H9 (cell line): ENCODE measurements around the gene MCU. TPM values are rescaled to one million over a fixed set of nuclear protein-coding genes. Genes with fewer than 3 reads are reported as not detected.
A peak's percentile ranks its signal among the peaks of the same experiment; 100 is the strongest.

Experiments
- DNase-seq: peaks from one replicate; pipeline ENCODE4 v3.0.0-alpha.2; 2017
- H2AFZ ChIP-seq: one replicate; pipeline ENCODE4 v1.6.1; 2013; ENCODE audit warnings: mild to moderate bottlenecking, low read length, control low read depth, moderate library complexity
- H2AK5ac ChIP-seq: 2 replicates; pipeline ENCODE4 v1.6.1; 2013; ENCODE audit warnings: low read length, control low read depth, mixed read lengths; ENCODE audit not compliant: insufficient read length
- H2BK120ac ChIP-seq: one replicate; pipeline ENCODE4 v1.6.1; 2013; ENCODE audit warnings: low read depth, mild to moderate bottlenecking, low read length, control low read depth, inconsistent platforms; ENCODE audit not compliant: poor library complexity, severe bottlenecking
- H2BK12ac ChIP-seq: 2 replicates; pipeline ENCODE4 v1.6.1; 2013; ENCODE audit warnings: low read length, control low read depth, mixed read lengths, low read depth; ENCODE audit not compliant: insufficient read length
- H2BK15ac ChIP-seq: 2 replicates; pipeline ENCODE4 v1.6.1; 2013; ENCODE audit warnings: low read depth, low read length, control low read depth
- H2BK20ac ChIP-seq: one replicate; pipeline ENCODE4 v1.6.1; 2013; ENCODE audit warnings: low read depth, mild to moderate bottlenecking, low read length, control low read depth, inconsistent platforms; ENCODE audit not compliant: poor library complexity, severe bottlenecking
- H2BK5ac ChIP-seq: 2 replicates; pipeline ENCODE4 v1.6.1; 2013; ENCODE audit warnings: low read length, control low read depth, mixed read lengths; ENCODE audit not compliant: insufficient read length
- H3K14ac ChIP-seq: 2 replicates; pipeline ENCODE4 v1.6.1; 2013; ENCODE audit warnings: low read length, control low read depth; ENCODE audit not compliant: insufficient read depth
- H3K18ac ChIP-seq: 2 replicates; pipeline ENCODE4 v1.6.1; 2013; ENCODE audit warnings: low read depth, mild to moderate bottlenecking, mixed read lengths, low read length, control low read depth; ENCODE audit not compliant: insufficient read length
- H3K23ac ChIP-seq: 2 replicates; pipeline ENCODE4 v1.6.1; 2013; ENCODE audit warnings: low read length, control low read depth, mixed read lengths, low read depth; ENCODE audit not compliant: insufficient read length
- H3K23me2 ChIP-seq: 2 replicates; pipeline ENCODE4 v1.6.1; 2013; ENCODE audit warnings: low read depth, mild to moderate bottlenecking, mixed read lengths, low read length, control low read depth; ENCODE audit not compliant: insufficient read length, poor library complexity, severe bottlenecking
- H3K27ac ChIP-seq: 2 replicates; pipeline ENCODE4 v1.5.1; 2013; ENCODE audit warnings: low read length, control low read depth, mixed read lengths, low read depth; ENCODE audit not compliant: insufficient read length
- H3K27me3 ChIP-seq: 2 replicates; pipeline ENCODE4 v1.6.1; 2013; ENCODE audit warnings: low read length, control low read depth, inconsistent platforms; ENCODE audit not compliant: insufficient read depth
- H3K4ac ChIP-seq: 2 replicates; pipeline ENCODE4 v1.6.1; 2013; ENCODE audit warnings: low read depth, mild to moderate bottlenecking, control low read depth, inconsistent platforms, low read length, moderate library complexity
- H3K4me1 ChIP-seq: 2 replicates; pipeline ENCODE4 v1.6.1; 2013; ENCODE audit warnings: low read length, control low read depth, inconsistent platforms; ENCODE audit not compliant: insufficient read depth
- H3K4me2 ChIP-seq: 2 replicates; pipeline ENCODE4 v1.6.1; 2013; ENCODE audit warnings: low read length, control low read depth, mixed read lengths; ENCODE audit not compliant: insufficient read length, insufficient read depth
- H3K56ac ChIP-seq: 2 replicates; pipeline ENCODE4 v1.6.1; 2013; ENCODE audit warnings: low read depth, mild to moderate bottlenecking, mixed read lengths, low read length, control low read depth; ENCODE audit not compliant: insufficient read length
- H3K79me1 ChIP-seq: 2 replicates; pipeline ENCODE4 v1.6.1; 2013; ENCODE audit warnings: low read depth, mild to moderate bottlenecking, moderate library complexity, low read length, control low read depth, inconsistent platforms; ENCODE audit not compliant: insufficient read depth, poor library complexity, severe bottlenecking
- H3K79me2 ChIP-seq: 2 replicates; pipeline ENCODE4 v1.6.1; 2013; ENCODE audit warnings: low read length, control low read depth, inconsistent platforms; ENCODE audit not compliant: insufficient read depth
- H3K9ac ChIP-seq: 2 replicates; pipeline ENCODE4 v1.6.1; 2013; ENCODE audit warnings: low read length, control low read depth, mixed read lengths; ENCODE audit not compliant: insufficient read length; ENCODE audit errors: extremely low read depth
- H3K9me3 ChIP-seq: one replicate; pipeline ENCODE4 v1.6.1; 2013; ENCODE audit warnings: low read depth, low read length, inconsistent platforms; ENCODE audit not compliant: control insufficient read depth
- H3T11ph ChIP-seq: one replicate; pipeline ENCODE4 v1.6.1; 2013; ENCODE audit warnings: mild to moderate bottlenecking, low read length, control low read depth, inconsistent platforms
- H4K20me1 ChIP-seq: one replicate; pipeline ENCODE4 v1.6.1; 2013; ENCODE audit not compliant: control insufficient read depth, insufficient read length, insufficient read depth
- H4K5ac ChIP-seq: 2 replicates; pipeline ENCODE4 v1.6.1; 2013; ENCODE audit warnings: low read depth, mild to moderate bottlenecking, mixed read lengths, low read length, control low read depth; ENCODE audit not compliant: insufficient read length
- H4K8ac ChIP-seq: replicated peaks from 2 replicates; pipeline ENCODE4 v1.6.1; 2013; ENCODE audit warnings: low read length, control low read depth, mixed read lengths, low read depth; ENCODE audit not compliant: insufficient read length
- H4K91ac ChIP-seq: 2 replicates; pipeline ENCODE4 v1.6.1; 2013; ENCODE audit warnings: low read depth, mild to moderate bottlenecking, moderate library complexity, mixed read lengths, low read length, control low read depth; ENCODE audit not compliant: insufficient read length
- H3K27ac Mint-ChIP-seq, 3 experiments: 2 replicates in 2 of 3; 3 replicates in 1 of 3; pipeline ENCODE4 v1.8.0; 2020 to 2021; ENCODE audit warnings: mixed read lengths in 3 of 3, mild to moderate bottlenecking in 1 of 3, moderate library complexity in 1 of 3
- H3K27me3 Mint-ChIP-seq: 2 replicates; pipeline ENCODE4 v1.8.0; 2021; ENCODE audit warnings: low read depth, mild to moderate bottlenecking, moderate library complexity, mixed read lengths
- H3K36me3 Mint-ChIP-seq, 3 experiments: 2 replicates in 2 of 3; 3 replicates in 1 of 3; pipeline ENCODE4 v1.8.0; 2020 to 2021; ENCODE audit warnings: low read depth in 3 of 3, mixed read lengths in 3 of 3; ENCODE audit not compliant: insufficient read depth in 1 of 3
- H3K4me1 Mint-ChIP-seq, 2 experiments: 2 replicates each; pipeline ENCODE4 v1.8.0; 2020; ENCODE audit warnings: mixed read lengths in 2 of 2
- H3K4me3 Mint-ChIP-seq, 2 experiments: 2 replicates in 1 of 2; 3 replicates in 1 of 2; pipeline ENCODE4 v1.8.0; 2020 to 2021; ENCODE audit warnings: mild to moderate bottlenecking in 2 of 2, mixed read lengths in 2 of 2, moderate library complexity in 1 of 2
- H3K9me3 Mint-ChIP-seq, 2 experiments: 2 replicates in 1 of 2; 3 replicates in 1 of 2; pipeline ENCODE4 v1.8.0; 2020; ENCODE audit warnings: mild to moderate bottlenecking in 2 of 2, mixed read lengths in 2 of 2, moderate library complexity in 1 of 2
- WGBS: extraction: QIAGEN DNeasy Blood & Tissue Kit; methylation state at CpG from one replicate; pipeline ENCODE4 v1.1.7; 2013; ENCODE audit warnings: missing lambda C conversion rate, low lambda C conversion rate, mixed read lengths; ENCODE audit not compliant: insufficient read length; ENCODE audit errors: extremely low coverage; 5-methylcytosine and 5-hydroxymethylcytosine counted together
- total RNA-seq: library from RNA; stranded (reverse); gene quantifications from 2 replicates; pipeline ENCODE4 v1.2.1, GENCODE V29; 2021
- TF ChIP-seq, protein P1 (sequence below): fragments of 200-600 bp; sonication (generic); conservative IDR thresholded peaks from 3 replicates; pipeline ENCODE4 v1.8.0; 2021; ENCODE audit warnings: antibody characterized with exemption, mild to moderate bottlenecking

The MCU gene
- total RNA-seq, 1 experiment from 2014 or later: 36.6 TPM

DNA sequence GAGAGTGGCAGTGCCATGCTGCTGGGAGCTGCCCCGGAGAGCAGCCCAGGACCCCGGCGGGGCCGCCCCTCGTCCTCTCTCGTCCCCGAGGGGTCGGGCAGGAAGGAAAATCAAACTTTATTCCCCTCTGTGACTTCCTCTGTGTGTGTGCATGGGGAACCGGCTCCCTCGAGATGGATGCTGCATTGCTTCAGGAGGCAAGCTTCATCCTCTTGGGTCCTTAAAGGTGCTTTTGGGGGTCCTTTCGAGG is 726 bp downstream of the MCU start:
- peaks cover 26 to 32% of the 10 kb centered on the region in 2 experiments for H3K4me1 Mint-ChIP-seq
- Histone ChIP-seq H3K27me3 (no peaks in the 10 kb centered on the region), H4K20me1 (no peaks in the 10 kb centered on the region), H3K9me3 (no peaks in the 10 kb centered on the region), H3K23me2 (peaks cover 7% of the 10 kb centered on the region), H3K27ac (no peak overlapping the region), H2BK20ac (no peak overlapping the region), H4K91ac (no peak overlapping the region), H3K56ac (no peak overlapping the region), H4K8ac (no peak overlapping the region), H3K23ac (no peak overlapping the region), H4K5ac (no peak overlapping the region), H3K4me2 (peak overlapping the region; percentile 93), H3K79me2 (peaks cover 24% of the 10 kb centered on the region; the same call in 1 of the 2 replicates), H3K14ac (peak overlapping the region; percentile 89), H3K4ac (no peak overlapping the region), H2BK12ac (no peak overlapping the region), H2BK5ac (no peak overlapping the region), H2AK5ac (no peak overlapping the region), H3K9ac (peak overlapping the region; percentile 90), H3K79me1 (peaks cover 4% of the 10 kb centered on the region), H2BK120ac (no peak overlapping the region), H2AFZ (no peak overlapping the region), H3K18ac (peak overlapping the region; percentile 52), H3T11ph (no peak overlapping the region), H2BK15ac (no peak overlapping the region), H3K4me1 (peaks cover 8% of the 10 kb centered on the region; the same call in 1 of the 2 replicates)
- H3K9me3 Mint-ChIP-seq: no peaks in the 10 kb centered on the region; a peak in 1 of 5 replicates
- H3K27ac Mint-ChIP-seq: peak overlapping the region in 2 of 3 experiments; percentile 25 to 91; a peak in 4 of 7 replicates
- H3K27me3 Mint-ChIP-seq: no peaks in the 10 kb centered on the region
- H3K4me3 Mint-ChIP-seq: peak overlapping the region; percentile 83 to 97
- no peaks in the 10 kb centered on the region for H3K36me3 Mint-ChIP-seq
- TF ChIP-seq, protein P1, sequence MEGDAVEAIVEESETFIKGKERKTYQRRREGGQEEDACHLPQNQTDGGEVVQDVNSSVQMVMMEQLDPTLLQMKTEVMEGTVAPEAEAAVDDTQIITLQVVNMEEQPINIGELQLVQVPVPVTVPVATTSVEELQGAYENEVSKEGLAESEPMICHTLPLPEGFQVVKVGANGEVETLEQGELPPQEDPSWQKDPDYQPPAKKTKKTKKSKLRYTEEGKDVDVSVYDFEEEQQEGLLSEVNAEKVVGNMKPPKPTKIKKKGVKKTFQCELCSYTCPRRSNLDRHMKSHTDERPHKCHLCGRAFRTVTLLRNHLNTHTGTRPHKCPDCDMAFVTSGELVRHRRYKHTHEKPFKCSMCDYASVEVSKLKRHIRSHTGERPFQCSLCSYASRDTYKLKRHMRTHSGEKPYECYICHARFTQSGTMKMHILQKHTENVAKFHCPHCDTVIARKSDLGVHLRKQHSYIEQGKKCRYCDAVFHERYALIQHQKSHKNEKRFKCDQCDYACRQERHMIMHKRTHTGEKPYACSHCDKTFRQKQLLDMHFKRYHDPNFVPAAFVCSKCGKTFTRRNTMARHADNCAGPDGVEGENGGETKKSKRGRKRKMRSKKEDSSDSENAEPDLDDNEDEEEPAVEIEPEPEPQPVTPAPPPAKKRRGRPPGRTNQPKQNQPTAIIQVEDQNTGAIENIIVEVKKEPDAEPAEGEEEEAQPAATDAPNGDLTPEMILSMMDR: no peak
- no CpG with 5 or more reads among the region's 11 CpGs for WGBS
- no peak for DNase-seq
